CD4-positive, alpha-beta T cell (primary cell): Measurements from ENCODE around the gene NFE2L2. TPM values are rescaled to one million over a fixed set of nuclear protein-coding genes. Genes with fewer than 3 reads are reported as not detected.

Experiments
- ATAC-seq: fragments of 200-7000 bp; cut with Tn5 transposase; one replicate; pipeline ENCODE4 v1.10.0; 2022; ENCODE audit warnings: mild to moderate bottlenecking; ENCODE audit not compliant: poor library complexity
- CTCF ChIA-PET: fragments of 350-600 bp; sonication (Branson Sonifier 250); formaldehyde crosslinking; loops from one replicate; lab custom pipeline; 2021; ENCODE audit warnings: antibody characterized with exemption, inconsistent platforms; lab: Charles Lee
- POLR2A ChIA-PET: fragments of 350-600 bp; sonication (Branson Sonifier 250); formaldehyde crosslinking; loops from one replicate; lab custom pipeline; 2021; ENCODE audit warnings: antibody characterized with exemption, inconsistent platforms; lab: Charles Lee
- DNase-seq, 14 experiments: peaks; one replicate each; pipeline ENCODE4 v3.0.0-alpha.2; 2013 to 2020; ENCODE audit warnings: mixed read lengths in 2 of 14
- H3K27ac ChIP-seq, 2 donors: one replicate each; pipeline versions ENCODE4 v1.5.1 to v1.7.0; 2013; ENCODE audit warnings: low read length in 2 of 2, low read depth in 1 of 2, mild to moderate bottlenecking in 1 of 2
- H3K27me3 ChIP-seq, 2 experiments: 1 replicate in 1 of 2; 2 replicates in 1 of 2; pipeline versions ENCODE4 v1.6.1 to v1.7.0; 2013; ENCODE audit warnings: low read length in 2 of 2, control low read depth in 1 of 2, mild to moderate bottlenecking in 1 of 2, moderate library complexity in 1 of 2; ENCODE audit not compliant: insufficient read depth in 2 of 2, control insufficient read depth in 1 of 2
- H3K36me3 ChIP-seq: one replicate; pipeline ENCODE4 v1.6.1; 2013; ENCODE audit warnings: low read length, control low read depth; ENCODE audit not compliant: insufficient read depth
- H3K4me1 ChIP-seq: one replicate; pipeline ENCODE4 v1.6.1; 2013; ENCODE audit warnings: low read length, control low read depth; ENCODE audit not compliant: insufficient read depth
- H3K4me3 ChIP-seq: one replicate; pipeline ENCODE4 v1.5.1; 2013; ENCODE audit warnings: mild to moderate bottlenecking, low read length, moderate library complexity
- H3K9me3 ChIP-seq, 2 experiments: 1 replicate in 1 of 2; 2 replicates in 1 of 2; pipeline versions ENCODE4 v1.6.1 to v1.7.0; 2013; ENCODE audit warnings: low read length in 2 of 2, mild to moderate bottlenecking in 2 of 2, control low read depth in 1 of 2, moderate library complexity in 1 of 2; ENCODE audit not compliant: control insufficient read depth in 1 of 2, insufficient read depth in 1 of 2
- H3K27ac Mint-ChIP-seq: one replicate; pipeline ENCODE4 v1.8.0; 2020; ENCODE audit warnings: mixed read lengths
- H3K27me3 Mint-ChIP-seq: one replicate; pipeline ENCODE4 v1.8.0; 2021; ENCODE audit warnings: mixed read lengths
- H3K36me3 Mint-ChIP-seq: one replicate; pipeline ENCODE4 v1.8.0; 2021; ENCODE audit warnings: low read depth, mixed read lengths
- H3K4me1 Mint-ChIP-seq: one replicate; pipeline ENCODE4 v1.8.0; 2021; ENCODE audit warnings: low read depth, mixed read lengths
- H3K4me3 Mint-ChIP-seq: one replicate; pipeline ENCODE4 v1.8.0; 2020; ENCODE audit warnings: mild to moderate bottlenecking, mixed read lengths
- H3K9me3 Mint-ChIP-seq: one replicate; pipeline ENCODE4 v1.8.0; 2020; ENCODE audit warnings: mixed read lengths
- CTCF ChIP-seq: fragments of 200-600 bp; IDR thresholded peaks from one replicate; pipeline ENCODE4 v1.8.0; 2022; ENCODE audit warnings: antibody characterized with exemption, mild to moderate bottlenecking
- intact Hi-C, 2 experiments: fragments of 100-400 bp; cut with DNase I in 1 of 2; cut with micrococcal nuclease in 1 of 2; formaldehyde crosslinking; loops; one replicate each; pipeline versions ENCODE4 v1.15.1 to v1.9.0; 2023 to 2025; cut with DNase I, micrococcal nuclease
- total RNA-seq, 174 experiments: library from RNA in 2 of 174; stranded (reverse) in 2 of 174; gene quantifications; one replicate each; pipeline ENCODE4 v1.2.3 and lab custom pipeline; 2021 to 2026

The NFE2L2 gene
- total RNA-seq, 2 experiments from 2014 or later = 53.3 to 57.8 TPM

GRCh38 chr2:177303939-177304338 lies 39.4 kb upstream of the NFE2L2 start:
- CTCF ChIA-PET = no interaction called here
- ATAC-seq = no peak

GRCh38 chr2:177302552-177302951 lies 38.0 kb upstream of the NFE2L2 start:
- H3K4me3 ChIP-seq = no peak overlapping the region
- no peak for ATAC-seq
- no peaks in the 10 kb centered on the region for H3K27me3 ChIP-seq
- no peak overlapping the region for H3K27ac ChIP-seq
- no peaks in the 10 kb centered on the region for H3K9me3 ChIP-seq
- H3K27ac Mint-ChIP-seq = no peak overlapping the region
- TF ChIP-seq CTCF = no peak
- H3K27me3 Mint-ChIP-seq = no peaks in the 10 kb centered on the region
- no peak overlapping the region for H3K4me3 Mint-ChIP-seq
- no peaks in the 10 kb centered on the region for H3K9me3 Mint-ChIP-seq
- no peaks in the 10 kb centered on the region for H3K4me1 ChIP-seq
- H3K36me3 ChIP-seq = no peaks in the 10 kb centered on the region
- CTCF ChIA-PET = interaction anchor here (0.9 kb wide), 1 partner anchor 138 kb away, joined by 3 read pairs; no protein-coding TSS in a partner anchor
- peaks cover 6% of the 10 kb centered on the region for H3K4me1 Mint-ChIP-seq
- POLR2A ChIA-PET = interaction anchor here (0.6 to 1.5 kb wide), 3 partner anchors 38 to 48 kb away, joined by 3 to 8 read pairs (median 5); partner anchors contain the start of gene NFE2L2
- intact Hi-C loops = loop anchor here in 1 of 2 experiments (2.0 kb wide), 1 partner anchor 14 kb away; no protein-coding TSS in a partner anchor
- no peak for DNase-seq
- no peaks in the 10 kb centered on the region for H3K36me3 Mint-ChIP-seq

More at GRCh38 chr2:177303939-177304338, 39.4 kb upstream of the NFE2L2 start:
- H3K27me3 ChIP-seq = no peaks in the 10 kb centered on the region
- peaks cover 15% of the 10 kb centered on the region for H3K4me1 Mint-ChIP-seq
- no peak overlapping the region for H3K27ac ChIP-seq
- intact Hi-C loops = loop anchor here in 1 of 2 experiments (2.0 kb wide), 1 partner anchor 13 kb away; no protein-coding TSS in a partner anchor
- H3K9me3 ChIP-seq = no peaks in the 10 kb centered on the region
- no peak overlapping the region for H3K4me3 ChIP-seq
- H3K4me3 Mint-ChIP-seq = no peak overlapping the region
- H3K4me1 ChIP-seq = no peaks in the 10 kb centered on the region
- H3K9me3 Mint-ChIP-seq = no peaks in the 10 kb centered on the region
- POLR2A ChIA-PET = interaction anchor here (3.1 kb wide), 1 partner anchor 39 kb away, joined by 29 read pairs; the partner anchor contains the start of gene NFE2L2
- no peaks in the 10 kb centered on the region for H3K27me3 Mint-ChIP-seq
- no peaks in the 10 kb centered on the region for H3K36me3 Mint-ChIP-seq
- no peak for DNase-seq
- no peak for TF ChIP-seq CTCF
- no peak overlapping the region for H3K27ac Mint-ChIP-seq
- H3K36me3 ChIP-seq = no peaks in the 10 kb centered on the region

- ATAC-seq = no peak
- TF ChIP-seq CTCF = no peak
Observed at GRCh38 chr2:177298191-177298590, 33.7 kb upstream of the NFE2L2 start.

More at GRCh38 chr2:177298191-177298590, 33.7 kb upstream of the NFE2L2 start:
- ChIA-PET POLR2A (interaction anchor here (1.3 kb wide), 1 partner anchor 34 kb away, joined by 4 read pairs; the partner anchor contains the start of gene NFE2L2), CTCF (no interaction called here)
- intact Hi-C loops = no loop called here
- no peaks in the 10 kb centered on the region for H3K36me3 Mint-ChIP-seq
- Histone ChIP-seq H3K27ac (no peak overlapping the region), H3K27me3 (no peaks in the 10 kb centered on the region), H3K36me3 (no peaks in the 10 kb centered on the region), H3K4me1 (no peaks in the 10 kb centered on the region), H3K9me3 (no peaks in the 10 kb centered on the region), H3K4me3 (no peak overlapping the region)
- peaks cover 7% of the 10 kb centered on the region for H3K4me1 Mint-ChIP-seq
- H3K27ac Mint-ChIP-seq = no peak overlapping the region
- H3K4me3 Mint-ChIP-seq = no peak overlapping the region
- H3K27me3 Mint-ChIP-seq = no peaks in the 10 kb centered on the region
- H3K9me3 Mint-ChIP-seq = no peaks in the 10 kb centered on the region
- DNase-seq = no peak
